Testis (tissue), 3 donors: ENCODE results near the gene TTK. TPM values are rescaled to one million over a fixed set of nuclear protein-coding genes. Genes with fewer than 3 reads are reported as not detected.

ENCODE experiments used
- DNase-seq: peaks from one replicate; pipeline ENCODE4 v3.0.0-alpha.2; 2019
- H3K27ac ChIP-seq, 2 donors: fragments of 200-600 bp; sonication (generic); one replicate each; pipeline ENCODE4 v1.5.1; 2019
- H3K27me3 ChIP-seq: fragments of 200-600 bp; sonication (generic); one replicate; pipeline ENCODE4 v1.5.1; 2019
- H3K36me3 ChIP-seq: fragments of 200-600 bp; sonication (generic); one replicate; pipeline ENCODE4 v1.5.1; 2017; ENCODE audit warnings: low read depth; ENCODE audit errors: missing control alignments
- H3K4me1 ChIP-seq: fragments of 200-600 bp; sonication (generic); one replicate; pipeline ENCODE4 v1.5.1; 2019
- H3K4me3 ChIP-seq, 2 donors: fragments of 200-600 bp; sonication (generic); one replicate each; pipeline ENCODE4 v1.5.1; 2017 to 2019
- H3K9me3 ChIP-seq: fragments of 200-600 bp; sonication (generic); one replicate; pipeline ENCODE4 v1.5.1; 2017
- POLR2A ChIP-seq: fragments of 450-650 bp; IDR thresholded peaks from one replicate; pipeline ENCODE4 v1.6.1; 2017; ENCODE audit warnings: antibody characterized with exemption, mild to moderate bottlenecking, moderate library complexity
- whole genome bisulfite sequencing, 2 donors: methylation state at CpG; one replicate each; pipeline ENCODE4 v1.1.5; 2018; 5-methylcytosine and 5-hydroxymethylcytosine counted together
- intact Hi-C: fragments of 100-400 bp; cut with DNase I; formaldehyde crosslinking; loops from one replicate; pipeline ENCODE4 v1.15.1; 2023; ENCODE audit warnings: low total_unique reads
- polyA plus RNA-seq: library from polyadenylated mRNA; stranded (reverse); fragments of 350-450 nt; fragmentation: Illumina TruSeq; extraction: RNeasy Lipid Tissue Mini Kit (QIAGEN cat#74804); gene quantifications from one replicate; pipeline ENCODE4 v1.2.3, GENCODE V29; 2014; ENCODE audit warnings: low read depth, low replicate concordance; ENCODE audit not compliant: insufficient read depth
- total RNA-seq, 2 donors: library from RNA; depleted of rRNA; stranded (reverse); fragments of >200 nt; gene quantifications; one replicate each; pipeline ENCODE4 v1.2.3, GENCODE V29; 2016
- TF ChIP-seq, protein P1 (sequence below), 3 experiments: fragments of 450-650 bp in 2 of 3; fragments of 200-600 bp in 1 of 3; sonication (generic) in 1 of 3; IDR thresholded peaks; one replicate each; pipeline ENCODE4 v1.5.1; 2016 to 2019; ENCODE audit warnings: antibody characterized with exemption in 3 of 3, mild to moderate bottlenecking in 2 of 3, moderate library complexity in 1 of 3

TTK gene
- total and polyA plus RNA-seq, 3 donors from 2014 or later: 27.4 to 34.6 (median 28.0) TPM

DNA sequence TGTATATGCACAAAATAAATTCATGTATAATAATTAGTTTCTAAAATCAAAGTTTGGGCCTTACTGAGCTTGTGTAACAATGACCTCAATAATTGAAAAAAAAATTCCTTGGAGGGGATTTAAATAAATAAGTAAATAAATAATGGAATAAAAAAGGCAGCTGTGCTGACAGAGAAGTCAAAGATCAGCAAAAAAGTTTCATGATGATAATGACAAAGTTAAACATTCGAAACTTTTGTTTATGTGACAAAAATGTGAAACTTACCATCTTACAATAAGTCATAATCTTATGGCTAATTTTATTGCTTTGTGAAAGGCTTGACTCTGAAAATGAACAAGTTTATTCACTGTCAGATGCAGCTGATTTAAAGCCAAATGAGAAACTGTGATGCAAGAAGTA is 3.1 kb upstream of the TTK start:
- 84 to 88% methylated on average over 1 of the region's 1 CpG for WGBS, 2 donors
- TF ChIP-seq POLR2A: no peak
- TF ChIP-seq, protein P1, sequence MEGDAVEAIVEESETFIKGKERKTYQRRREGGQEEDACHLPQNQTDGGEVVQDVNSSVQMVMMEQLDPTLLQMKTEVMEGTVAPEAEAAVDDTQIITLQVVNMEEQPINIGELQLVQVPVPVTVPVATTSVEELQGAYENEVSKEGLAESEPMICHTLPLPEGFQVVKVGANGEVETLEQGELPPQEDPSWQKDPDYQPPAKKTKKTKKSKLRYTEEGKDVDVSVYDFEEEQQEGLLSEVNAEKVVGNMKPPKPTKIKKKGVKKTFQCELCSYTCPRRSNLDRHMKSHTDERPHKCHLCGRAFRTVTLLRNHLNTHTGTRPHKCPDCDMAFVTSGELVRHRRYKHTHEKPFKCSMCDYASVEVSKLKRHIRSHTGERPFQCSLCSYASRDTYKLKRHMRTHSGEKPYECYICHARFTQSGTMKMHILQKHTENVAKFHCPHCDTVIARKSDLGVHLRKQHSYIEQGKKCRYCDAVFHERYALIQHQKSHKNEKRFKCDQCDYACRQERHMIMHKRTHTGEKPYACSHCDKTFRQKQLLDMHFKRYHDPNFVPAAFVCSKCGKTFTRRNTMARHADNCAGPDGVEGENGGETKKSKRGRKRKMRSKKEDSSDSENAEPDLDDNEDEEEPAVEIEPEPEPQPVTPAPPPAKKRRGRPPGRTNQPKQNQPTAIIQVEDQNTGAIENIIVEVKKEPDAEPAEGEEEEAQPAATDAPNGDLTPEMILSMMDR (IDR thresholded peaks at IDR 0.05): no peak
- intact Hi-C loops: no loop called here

DNA sequence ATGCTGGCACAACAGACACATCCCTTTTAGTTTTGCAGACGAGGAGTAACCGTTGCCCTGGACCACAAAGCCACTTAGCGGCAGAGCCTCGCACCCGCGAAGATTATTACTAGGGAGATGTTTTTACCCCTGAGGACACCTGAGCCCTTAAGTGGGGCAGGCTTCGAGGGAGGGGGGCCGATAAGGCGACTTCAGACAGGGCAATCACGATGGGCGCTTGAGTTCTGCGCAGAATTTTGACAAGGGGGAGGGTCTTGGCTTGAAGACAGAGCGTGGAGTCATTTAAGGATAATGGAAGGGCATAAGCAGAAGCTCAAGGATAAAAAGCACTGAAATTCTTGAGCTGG is 650 bp upstream of the TTK start:
- Histone ChIP-seq H3K4me1 (no peaks in the 10 kb centered on the region), H3K36me3 (no peaks in the 10 kb centered on the region), H3K27me3 (no peaks in the 10 kb centered on the region), H3K9me3 (no peaks in the 10 kb centered on the region), H3K4me3 (peak overlapping the region; percentile 63 to 64), H3K27ac (peak overlapping the region; percentile 61 to 85)
- DNase-seq: peak; percentile 38
- TF ChIP-seq POLR2A: no peak
- TF ChIP-seq, protein P1 (IDR thresholded peaks at IDR 0.05): no peak
- 1 to 2% methylated on average over 13 of the region's 13 CpGs for WGBS, 2 donors
- intact Hi-C loops: no loop called here

More for the DNA sequence above, 3.1 kb upstream of the TTK start:
- Histone ChIP-seq H3K9me3 (no peaks in the 10 kb centered on the region), H3K4me3 (no peak overlapping the region), H3K36me3 (no peaks in the 10 kb centered on the region), H3K4me1 (no peaks in the 10 kb centered on the region), H3K27me3 (no peaks in the 10 kb centered on the region), H3K27ac (no peak overlapping the region)
- no peak for DNase-seq

- peak overlapping the region in 1 of 2 donors; percentile 64 for H3K4me3 ChIP-seq
- intact Hi-C loops: no loop called here
- no peaks in the 10 kb centered on the region for H3K27me3 ChIP-seq
- no peaks in the 10 kb centered on the region for H3K4me1 ChIP-seq
- WGBS, 2 donors: 33 to 39% methylated on average over 6 of the region's 6 CpGs
- H3K36me3 ChIP-seq: no peaks in the 10 kb centered on the region
- no peaks in the 10 kb centered on the region for H3K9me3 ChIP-seq
- no peak for DNase-seq
- H3K27ac ChIP-seq: no peak overlapping the region
- no peak for TF ChIP-seq POLR2A
- TF ChIP-seq, protein P1 (IDR thresholded peaks at IDR 0.05): no peak
Measured at GRCh38 chr6:80005406-80005805, 957 bp downstream of the TTK start.

DNA sequence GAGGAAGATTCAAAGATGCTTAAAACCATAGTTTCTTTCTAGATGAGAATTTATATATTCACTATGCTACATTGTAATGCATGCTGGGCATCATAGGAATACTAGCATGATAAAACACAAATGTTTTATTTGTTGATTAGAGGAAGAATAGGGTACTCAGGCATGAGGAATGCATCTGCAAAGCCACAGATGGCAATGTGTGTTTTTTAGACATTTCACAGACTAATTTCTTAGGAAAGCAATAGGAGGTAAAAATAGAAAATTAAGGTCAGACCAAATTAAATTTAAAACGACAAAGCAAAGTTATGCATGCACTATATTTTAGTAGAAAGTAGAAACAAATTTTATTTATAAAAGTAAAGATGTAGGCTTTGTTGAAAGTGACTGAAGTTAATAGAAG is 2.1 kb downstream of the TTK start:
- Histone ChIP-seq H3K27ac (no peak overlapping the region), H3K36me3 (no peaks in the 10 kb centered on the region), H3K4me1 (no peaks in the 10 kb centered on the region), H3K4me3 (no peak overlapping the region), H3K9me3 (no peaks in the 10 kb centered on the region), H3K27me3 (no peaks in the 10 kb centered on the region)
- DNase-seq: no peak
- intact Hi-C loops: no loop called here
- 82 to 85% methylated on average over 1 of the region's 1 CpG for WGBS, 2 donors
- TF ChIP-seq, protein P1 (IDR thresholded peaks at IDR 0.05): no peak
- no peak for TF ChIP-seq POLR2A

GRCh38 chr6:80009531-80009930 is 5.1 kb downstream of the TTK start:
- Histone ChIP-seq H3K4me3 (no peak overlapping the region), H3K27ac (no peak overlapping the region), H3K9me3 (no peaks in the 10 kb centered on the region), H3K36me3 (no peaks in the 10 kb centered on the region), H3K4me1 (no peaks in the 10 kb centered on the region), H3K27me3 (no peaks in the 10 kb centered on the region)
- no peak for TF ChIP-seq POLR2A
- TF ChIP-seq, protein P1 (IDR thresholded peaks at IDR 0.05): no peak
- intact Hi-C loops: no loop called here
- DNase-seq: no peak
- 65 to 79% methylated on average over 1 of the region's 1 CpG for WGBS, 2 donors
